PC-9 (cell line): Measurements from ENCODE around the gene FAM25G. TPM values are rescaled to one million over a fixed set of nuclear protein-coding genes. Genes with fewer than 3 reads are reported as not detected.

ENCODE experiments used
- BruUV-seq: library from RNA; stranded (reverse); fragments of 400-500 nt; replicated peaks from 2 replicates; lab custom pipeline; 2021; lab: Mats Ljungman, UMichigan
- CTCF ChIA-PET: fragments of 300-600 bp; sonication (Branson Sonifier 250); formaldehyde crosslinking; loops from one replicate; lab custom pipeline; 2022; ENCODE audit warnings: antibody characterized with exemption; lab: Charles Lee
- POLR2A ChIA-PET: fragments of 300-600 bp; sonication (Branson Sonifier 250); formaldehyde crosslinking; loops from one replicate; lab custom pipeline; 2022; ENCODE audit warnings: antibody characterized with exemption; ENCODE audit not compliant: unreplicated experiment; lab: Charles Lee
- DNase-seq, 2 experiments: peaks; one replicate each; pipeline versions ENCODE4 v3.0.0 to v3.0.0-alpha.2; 2015 to 2022; ENCODE audit warnings: mixed read lengths in 1 of 2
- H2AFZ ChIP-seq: fragments of 200-600 bp; sonication (generic); 2 replicates; pipeline ENCODE4 v1.8.1; 2017; ENCODE audit warnings: antibody characterized with exemption
- H3F3A ChIP-seq: fragments of 200-600 bp; sonication (generic); 2 replicates; pipeline ENCODE4 v1.8.1; 2017; ENCODE audit warnings: antibody characterized with exemption, mild to moderate bottlenecking, low read depth; ENCODE audit not compliant: insufficient read depth
- H3K27ac ChIP-seq: fragments of 200-600 bp; sonication (generic); 2 replicates; pipeline ENCODE4 v1.6.1; 2016; ENCODE audit warnings: mixed run types
- H3K27me3 ChIP-seq: fragments of 200-600 bp; sonication (generic); 2 replicates; pipeline ENCODE4 v1.6.1; 2016; ENCODE audit warnings: low read depth, mixed run types; ENCODE audit not compliant: insufficient read depth
- H3K36me3 ChIP-seq: fragments of 200-600 bp; sonication (generic); 2 replicates; pipeline ENCODE4 v1.6.1; 2016; ENCODE audit warnings: low read depth, mixed run types
- H3K4me1 ChIP-seq: fragments of 200-600 bp; sonication (generic); replicated peaks from 2 replicates; pipeline ENCODE4 v1.6.1; 2016; ENCODE audit warnings: mixed run types; ENCODE audit not compliant: insufficient read depth
- H3K4me2 ChIP-seq: fragments of 200-600 bp; sonication (generic); 2 replicates; pipeline ENCODE4 v1.6.1; 2017; ENCODE audit warnings: mixed run types
- H3K4me3 ChIP-seq: fragments of 200-600 bp; sonication (generic); 2 replicates; pipeline ENCODE4 v1.6.1; 2016; ENCODE audit warnings: mixed run types
- H3K79me2 ChIP-seq: fragments of 200-600 bp; sonication (generic); 2 replicates; pipeline ENCODE4 v1.6.1; 2017; ENCODE audit warnings: low read depth, mixed run types
- H3K9me2 ChIP-seq: fragments of 200-600 bp; sonication (generic); 2 replicates; pipeline ENCODE4 v1.8.1; 2017; ENCODE audit warnings: mild to moderate bottlenecking; ENCODE audit not compliant: insufficient read depth
- H3K9me3 ChIP-seq: fragments of 200-600 bp; sonication (generic); 2 replicates; pipeline ENCODE4 v1.8.1; 2016; ENCODE audit warnings: low read depth; ENCODE audit not compliant: insufficient read depth
- H4K20me1 ChIP-seq: fragments of 200-600 bp; sonication (generic); 2 replicates; pipeline ENCODE4 v1.8.1; 2017; ENCODE audit not compliant: insufficient read depth
- CTCF ChIP-seq: fragments of 200-600 bp; sonication (generic); conservative IDR thresholded peaks from 2 replicates; pipeline ENCODE4 v1.6.1; 2017; ENCODE audit warnings: mixed run types, antibody characterized with exemption, mild to moderate bottlenecking, moderate library complexity
- EZH2 ChIP-seq: fragments of 200-600 bp; sonication (generic); IDR thresholded peaks from 2 replicates; pipeline ENCODE4 v1.8.0; 2017; ENCODE audit warnings: antibody characterized with exemption, low read depth
- intact Hi-C: fragments of 100-400 bp; cut with micrococcal nuclease; formaldehyde crosslinking; loops from one replicate; pipeline ENCODE4 v1.10.0; 2022; ENCODE audit not compliant: unreplicated experiment
- total RNA-seq: library from RNA; stranded (reverse); gene quantifications from 2 replicates; pipeline ENCODE4 v1.2.3, GENCODE V29; 2021

The FAM25G gene
- total RNA-seq, 1 experiment from 2014 or later: 3.2 TPM

DNA sequence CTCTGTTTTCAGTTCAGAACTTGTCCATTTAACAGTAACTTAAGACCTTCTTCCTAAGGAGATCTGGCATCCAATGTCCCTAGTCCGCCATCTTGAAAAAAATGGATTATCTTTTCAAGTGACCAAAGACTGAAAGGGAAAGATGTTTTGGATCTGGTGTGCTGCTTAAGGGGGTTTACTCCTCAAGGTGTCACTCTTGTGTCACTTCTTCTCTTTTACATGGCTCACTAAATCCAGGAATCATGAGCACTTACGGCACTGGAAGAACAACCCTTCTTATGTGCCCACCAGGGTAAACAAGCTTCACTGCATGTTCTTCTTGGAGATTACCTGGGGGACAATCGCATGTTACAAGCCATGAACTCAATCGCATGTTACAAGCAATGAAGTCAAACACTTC is 51.3 kb downstream of the FAM25G start:
- H3K79me2 ChIP-seq: no peaks in the 10 kb centered on the region
- no peak for TF ChIP-seq EZH2
- TF ChIP-seq CTCF: no peak
- H3K9me2 ChIP-seq: 0 out of 2 replicates have a peak, but pooled peaks cover 6% of the 10 kb centered on the region
- no peaks in the 10 kb centered on the region for H4K20me1 ChIP-seq
- H3F3A ChIP-seq: peaks cover 5% of the 10 kb centered on the region
- H3K27ac ChIP-seq: no peak overlapping the region
- BruUV-seq: no TSS peak
- DNase-seq: no peak
- ChIA-PET POLR2A (no interaction called here), CTCF (no interaction called here)
- intact Hi-C loops: no loop called here
- H3K9me3 ChIP-seq: peaks cover 11% of the 10 kb centered on the region
- H3K4me3 ChIP-seq: no peak overlapping the region
- H3K27me3 ChIP-seq: no peaks in the 10 kb centered on the region
- H2AFZ ChIP-seq: no peak overlapping the region
- no peak overlapping the region for H3K4me2 ChIP-seq
- H3K36me3 ChIP-seq: no peaks in the 10 kb centered on the region
- H3K4me1 ChIP-seq: peaks cover 16% of the 10 kb centered on the region

DNA sequence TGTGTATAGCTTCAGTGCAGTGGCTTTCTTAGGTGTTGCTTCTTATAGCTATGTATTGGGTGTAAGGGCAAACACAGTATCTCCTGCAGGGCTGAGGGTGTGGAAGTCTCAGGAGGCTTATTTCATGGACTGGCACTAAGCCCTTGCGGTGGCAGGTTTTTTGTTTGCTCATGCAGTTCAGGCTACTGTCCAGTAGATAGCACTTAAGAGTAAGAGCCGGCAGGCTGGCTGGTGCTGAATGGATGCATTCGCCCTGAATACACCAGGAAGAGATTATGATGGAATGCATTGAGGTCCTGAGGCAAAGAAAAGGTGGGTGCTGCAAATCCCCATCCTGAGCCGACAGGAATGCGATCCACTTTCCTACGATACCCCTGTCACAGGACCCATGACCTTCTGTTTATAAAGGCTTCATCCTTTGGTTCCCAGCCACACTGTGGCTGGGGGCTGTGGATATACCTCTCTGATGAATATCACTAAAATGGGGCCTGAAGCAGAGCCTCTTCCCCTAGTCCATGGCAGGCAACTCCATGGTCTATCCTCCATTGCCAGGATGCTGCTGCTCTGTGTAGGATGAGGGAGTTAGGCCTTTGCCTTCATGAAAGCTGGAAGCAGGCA is 52.5 kb downstream of the FAM25G start:
- Histone ChIP-seq H3K9me2 (0 out of 2 replicates have a peak, but pooled peaks cover 6% of the 10 kb centered on the region), H3K79me2 (no peaks in the 10 kb centered on the region), H3K4me2 (peak overlapping the region; percentile 37), H3K9me3 (peaks cover 8% of the 10 kb centered on the region), H3K27ac (no peak overlapping the region), H3F3A (peaks cover 9% of the 10 kb centered on the region), H3K27me3 (no peaks in the 10 kb centered on the region), H3K36me3 (no peaks in the 10 kb centered on the region), H2AFZ (no peak overlapping the region), H3K4me3 (no peak overlapping the region), H3K4me1 (peaks cover 16% of the 10 kb centered on the region), H4K20me1 (no peaks in the 10 kb centered on the region)
- peak; percentile 79 to 88 for DNase-seq
- TF ChIP-seq EZH2: no peak
- TF ChIP-seq CTCF: peak; percentile 74
- no TSS peak for BruUV-seq
- ChIA-PET POLR2A (interaction anchor here (0.5 kb wide), 1 partner anchor 48 kb away, joined by 3 read pairs; no protein-coding TSS in a partner anchor), CTCF (interaction anchor here (0.6 to 1.5 kb wide), 4 partner anchors 14 to 64 kb away, joined by 3 read pairs; no protein-coding TSS in a partner anchor)
- intact Hi-C loops: no loop called here

Other genes with a start within 250 kb of the FAM25G start
- gene GDF10, start 191.5 kb downstream of the FAM25G start, total RNA-seq: not detected in 2 replicates
- not detected in 2 replicates for gene GDF2, start 169.2 kb downstream of the FAM25G start, total RNA-seq
- not detected in 2 replicates for gene RBP3, start 143.3 kb downstream of the FAM25G start, total RNA-seq
- gene ZNF488, start 107.4 kb downstream of the FAM25G start, total RNA-seq: 11.4 and 18.1 TPM in 2 replicates
- 172 and 196 TPM in 2 replicates for gene ANXA8, start 7.6 kb downstream of the FAM25G start, total RNA-seq
- gene AGAP9, start 31.9 kb upstream of the FAM25G start, total RNA-seq: 14.1 and 15.1 TPM in 2 replicates